NCI-H526 treated with DMSO at 0.1 percent for 48 hours (cell line): ENCODE data around the gene CLK3.
"Not testable (repeated sequence)": the region's sequence is repeated elsewhere in the genome, so short reads cannot be mapped to it uniquely, and the experiment has no call there.

ENCODE experiments used
- DNase-seq: peaks from one replicate; lab custom pipeline; 2025; lab: John Stamatoyannopoulos, UW

Gene CLK3

GRCh38 chr15:74643665-74644204 is 28.1 kb downstream of the CLK3 start:
- no peak for DNase-seq

GRCh38 chr15:74646480-74646879 is 30.8 kb downstream of the CLK3 start:
- no peak for DNase-seq

- DNase-seq: no peak
These were observed 32.6 kb downstream of the CLK3 start for GRCh38 chr15:74648051-74648842.

GRCh38 chr15:74651242-74651741 is 35.7 kb downstream of the CLK3 start:
- DNase-seq: no peak

GRCh38 chr15:74653426-74654102 is 37.9 kb downstream of the CLK3 start:
- no peak for DNase-seq

- no peak for DNase-seq
These were observed 39.8 kb downstream of the CLK3 start for GRCh38 chr15:74655424-74655823.

GRCh38 chr15:74656935-74657535 is 41.4 kb downstream of the CLK3 start:
- DNase-seq: no peak

GRCh38 chr15:74657846-74658245 is 42.2 kb downstream of the CLK3 start:
- DNase-seq: no peak

GRCh38 chr15:74661280-74661679 is 45.6 kb downstream of the CLK3 start:
- not testable (repeated sequence) for DNase-seq

- no peak for DNase-seq
These were observed 46.6 kb downstream of the CLK3 start for GRCh38 chr15:74662064-74662860.

- DNase-seq: no peak
These were observed 47.8 kb downstream of the CLK3 start for GRCh38 chr15:74663303-74664027.

GRCh38 chr15:74664028-74664616 is 48.5 kb downstream of the CLK3 start:
- no peak for DNase-seq

- DNase-seq: no peak
These were observed 49.0 kb downstream of the CLK3 start for GRCh38 chr15:74664670-74665069.

- no peak for DNase-seq
These were observed 52.3 kb downstream of the CLK3 start for GRCh38 chr15:74667975-74668374.

- no peak for DNase-seq
These were observed 54.0 kb downstream of the CLK3 start for GRCh38 chr15:74669627-74670026.

- no peak for DNase-seq
These were observed 58.5 kb downstream of the CLK3 start for GRCh38 chr15:74674161-74674560.

GRCh38 chr15:74676801-74677200 is 61.2 kb downstream of the CLK3 start:
- no peak for DNase-seq
